PFSK-1 (cell line): ENCODE results near the gene C5orf46.

Experiments
- POLR2AphosphoS5 ChIP-seq: IDR thresholded peaks from 2 replicates; pipeline ENCODE4 v1.6.1; 2012; ENCODE audit warnings: low read depth, mild to moderate bottlenecking, control low read depth, low read length, moderate library complexity
- SIN3A ChIP-seq: IDR thresholded peaks from 2 replicates; pipeline ENCODE4 v1.6.1; 2012; ENCODE audit warnings: mild to moderate bottlenecking, low read length, moderate library complexity, borderline replicate concordance; ENCODE audit not compliant: insufficient read depth

- TF ChIP-seq SIN3A (no peak), POLR2AphosphoS5 (no peak)
Observed at GRCh38 chr5:147898875-147899401, 7.4 kb downstream of the C5orf46 start.
